Transverse colon (tissue), 4 donors: ENCODE results near the gene FOXP1.

ENCODE experiments used
- CTCF ChIP-seq, 5 experiments: fragments of 200-600 bp in 3 of 5; fragments of 450-650 bp in 2 of 5; sonication (generic) in 3 of 5; IDR thresholded peaks; 1 replicate in 2 of 5; 2 replicates in 3 of 5; pipeline ENCODE4 v1.5.1; 2016 to 2017; ENCODE audit warnings: antibody characterized with exemption in 5 of 5, inconsistent platforms in 3 of 5, mild to moderate bottlenecking in 2 of 5, moderate library complexity in 1 of 5
- EP300 ChIP-seq: sonication (generic); formaldehyde crosslinking; IDR thresholded peaks from one replicate; pipeline ENCODE4 v1.6.1; 2017; ENCODE audit warnings: antibody characterized with exemption, low read depth
- POLR2A ChIP-seq: fragments of 450-650 bp; IDR thresholded peaks from one replicate; pipeline ENCODE4 v1.6.1; 2016; ENCODE audit warnings: antibody characterized with exemption, mild to moderate bottlenecking, moderate library complexity
- POLR2AphosphoS5 ChIP-seq, 3 donors: sonication (generic); formaldehyde crosslinking; IDR thresholded peaks; one replicate each; pipeline ENCODE4 v1.6.1; 2016; ENCODE audit warnings: antibody characterized with exemption in 3 of 3

- TF ChIP-seq POLR2A (no peak), CTCF (IDR thresholded peaks at IDR 0.05) (no peak), POLR2AphosphoS5 (IDR thresholded peaks at IDR 0.05) (no peak), EP300 (no peak)
These were observed 86.1 kb downstream of the FOXP1 start for GRCh38 chr3:71497367-71497897.
